ENCODE results near the gene DCC.

- TF ChIP-seq CDX4 (CRISPR knock-in tag; IDR thresholded peaks at IDR 0.05; ENCODE audit: borderline replicate concordance) (no peak), CTCF (IDR thresholded peaks at IDR 0.05) (no peak), ZNF317 (CRISPR knock-in tag; IDR thresholded peaks at IDR 0.05; ENCODE audit: borderline replicate concordance, low read depth) (no peak), USF1 (CRISPR knock-in tag; IDR thresholded peaks at IDR 0.05) (no peak), ATF3 (CRISPR knock-in tag; conservative IDR thresholded peaks at IDR 0.05) (no peak), FOXJ3 (CRISPR knock-in tag; IDR thresholded peaks at IDR 0.05; ENCODE audit: borderline replicate concordance) (no peak), HMGA2 (CRISPR knock-in tag; IDR thresholded peaks at IDR 0.05) (no peak), AR (CRISPR knock-in tag; IDR thresholded peaks at IDR 0.05) (no peak), NR1H2 (CRISPR knock-in tag; IDR thresholded peaks at IDR 0.05) (no peak)
These were observed 86.5 kb downstream of the DCC start for GRCh38 chr18:52426462-52426861.
